Tibial nerve (tissue), 4 donors: ENCODE results near the gene PACSIN1. TPM values are rescaled to one million over a fixed set of nuclear protein-coding genes. Genes with fewer than 3 reads are reported as not detected.

Experiments used
- DNase-seq, 2 donors: peaks; one replicate each; pipeline ENCODE4 v3.0.0-alpha.2; 2019; ENCODE audit warnings: low spot score in 2 of 2
- H3K27ac ChIP-seq, 4 donors: fragments of 200-600 bp; sonication (generic) in 3 of 4; one replicate each; pipeline ENCODE4 v1.5.1; 2017 to 2019; ENCODE audit warnings: mild to moderate bottlenecking in 1 of 4
- H3K27me3 ChIP-seq, 2 donors: fragments of 200-600 bp; sonication (generic) in 1 of 2; one replicate each; pipeline versions ENCODE4 v1.5.1 to v1.6.0; 2017 to 2019
- H3K36me3 ChIP-seq, 3 donors: fragments of 200-600 bp; sonication (generic); one replicate each; pipeline ENCODE4 v1.5.1; 2018 to 2019
- H3K4me1 ChIP-seq, 4 donors: fragments of 200-600 bp; sonication (generic) in 3 of 4; one replicate each; pipeline ENCODE4 v1.5.1; 2017 to 2019
- H3K4me3 ChIP-seq, 4 donors: fragments of 200-600 bp; sonication (generic) in 3 of 4; one replicate each; pipeline ENCODE4 v1.5.1; 2017 to 2019; ENCODE audit warnings: mild to moderate bottlenecking in 1 of 4, moderate library complexity in 1 of 4
- H3K9me3 ChIP-seq, 4 donors: fragments of 200-600 bp; sonication (generic) in 3 of 4; one replicate each; pipeline ENCODE4 v1.5.1; 2017 to 2019
- EP300 ChIP-seq, 2 donors: sonication (generic); formaldehyde crosslinking; IDR thresholded peaks; one replicate each; pipeline ENCODE4 v1.6.1; 2017; ENCODE audit warnings: antibody characterized with exemption in 2 of 2, mild to moderate bottlenecking in 1 of 2
- POLR2A ChIP-seq, 2 donors: fragments of 450-650 bp; IDR thresholded peaks; one replicate each; pipeline ENCODE4 v1.6.1; 2017; ENCODE audit warnings: antibody characterized with exemption in 2 of 2, mild to moderate bottlenecking in 2 of 2, moderate library complexity in 2 of 2
- WGBS, 2 donors: methylation state at CpG; one replicate each; pipeline ENCODE4 v1.1.5; 2018; 5-methylcytosine and 5-hydroxymethylcytosine counted together
- total RNA-seq, 4 donors: library from RNA; depleted of rRNA; stranded (reverse); fragments of >200 nt; gene quantifications; one replicate each; pipeline ENCODE4 v1.1.0, GENCODE V29; 2016
- TF ChIP-seq, protein P1 (sequence below), 5 experiments: fragments of 200-600 bp in 3 of 5; fragments of 450-650 bp in 2 of 5; sonication (generic) in 3 of 5; IDR thresholded peaks; one replicate each; pipeline ENCODE4 v1.5.1; 2016 to 2019; ENCODE audit warnings: antibody characterized with exemption in 5 of 5, mild to moderate bottlenecking in 3 of 5, moderate library complexity in 2 of 5

The PACSIN1 gene
- total RNA-seq, 4 donors from 2014 or later, result 0.30 to 2.6 (median 0.42) TPM; not detected in 1

DNA sequence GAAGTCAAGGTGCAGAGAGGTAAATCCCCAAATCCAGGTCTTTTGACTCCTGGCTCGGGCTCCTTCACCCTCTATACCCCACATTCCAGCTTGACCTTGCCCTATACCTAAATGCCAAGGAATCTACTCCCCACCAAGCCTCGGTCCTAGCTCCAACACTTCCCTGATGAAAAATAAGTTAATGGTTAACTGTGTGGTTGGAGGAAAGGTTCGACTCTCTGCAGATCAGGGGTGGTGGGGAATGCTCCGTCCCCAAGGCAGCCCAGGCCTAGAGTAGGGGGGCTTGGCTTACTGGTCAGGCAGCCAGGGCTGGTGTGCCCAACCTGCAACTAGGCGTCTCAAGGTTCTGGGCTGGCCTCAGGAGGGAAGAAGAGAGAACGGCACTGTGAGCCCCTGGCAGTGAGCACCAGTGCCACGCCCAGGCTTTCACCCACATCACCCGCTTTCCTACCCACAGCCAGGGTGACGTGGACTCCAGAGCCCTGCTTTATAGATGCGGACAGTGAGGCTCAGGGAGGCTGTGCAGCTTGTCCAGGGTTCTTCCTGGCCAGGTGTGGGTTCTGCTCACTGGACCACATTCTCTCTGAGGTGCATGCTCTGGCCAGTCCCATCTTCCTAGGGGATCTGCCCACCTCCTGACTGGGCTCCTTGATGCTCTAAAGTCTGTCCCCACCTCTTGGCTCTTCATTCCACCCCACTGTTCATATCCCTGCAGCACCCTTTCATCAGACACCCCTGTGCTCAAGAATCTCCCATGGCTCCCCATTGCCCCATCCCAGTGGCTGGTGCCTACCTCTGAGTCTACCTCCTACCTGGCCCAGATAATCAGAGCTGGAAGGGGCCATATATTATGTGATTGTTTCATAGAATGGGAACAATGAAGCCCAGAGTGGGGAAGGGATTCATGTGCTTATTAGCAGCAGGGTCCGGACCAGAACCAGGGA is 82.1 kb downstream of the PACSIN1 start:
- Histone ChIP-seq H3K36me3 (no peaks in the 10 kb centered on the region), H3K27me3 (no peaks in the 10 kb centered on the region), H3K27ac (no peak overlapping the region), H3K4me3 (no peak overlapping the region), H3K9me3 (no peaks in the 10 kb centered on the region), H3K4me1 (peaks cover 0 to 7% (median 0%) of the 10 kb centered on the region in 4 donors)
- WGBS, 2 donors, result 82 to 83% methylated on average over 11 of the region's 11 CpGs
- TF ChIP-seq EP300 (IDR thresholded peaks at IDR 0.05), result no peak
- TF ChIP-seq POLR2A (IDR thresholded peaks at IDR 0.05), result no peak
- TF ChIP-seq, protein P1, sequence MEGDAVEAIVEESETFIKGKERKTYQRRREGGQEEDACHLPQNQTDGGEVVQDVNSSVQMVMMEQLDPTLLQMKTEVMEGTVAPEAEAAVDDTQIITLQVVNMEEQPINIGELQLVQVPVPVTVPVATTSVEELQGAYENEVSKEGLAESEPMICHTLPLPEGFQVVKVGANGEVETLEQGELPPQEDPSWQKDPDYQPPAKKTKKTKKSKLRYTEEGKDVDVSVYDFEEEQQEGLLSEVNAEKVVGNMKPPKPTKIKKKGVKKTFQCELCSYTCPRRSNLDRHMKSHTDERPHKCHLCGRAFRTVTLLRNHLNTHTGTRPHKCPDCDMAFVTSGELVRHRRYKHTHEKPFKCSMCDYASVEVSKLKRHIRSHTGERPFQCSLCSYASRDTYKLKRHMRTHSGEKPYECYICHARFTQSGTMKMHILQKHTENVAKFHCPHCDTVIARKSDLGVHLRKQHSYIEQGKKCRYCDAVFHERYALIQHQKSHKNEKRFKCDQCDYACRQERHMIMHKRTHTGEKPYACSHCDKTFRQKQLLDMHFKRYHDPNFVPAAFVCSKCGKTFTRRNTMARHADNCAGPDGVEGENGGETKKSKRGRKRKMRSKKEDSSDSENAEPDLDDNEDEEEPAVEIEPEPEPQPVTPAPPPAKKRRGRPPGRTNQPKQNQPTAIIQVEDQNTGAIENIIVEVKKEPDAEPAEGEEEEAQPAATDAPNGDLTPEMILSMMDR (IDR thresholded peaks at IDR 0.05), result no peak
- DNase-seq, result no peak

DNA sequence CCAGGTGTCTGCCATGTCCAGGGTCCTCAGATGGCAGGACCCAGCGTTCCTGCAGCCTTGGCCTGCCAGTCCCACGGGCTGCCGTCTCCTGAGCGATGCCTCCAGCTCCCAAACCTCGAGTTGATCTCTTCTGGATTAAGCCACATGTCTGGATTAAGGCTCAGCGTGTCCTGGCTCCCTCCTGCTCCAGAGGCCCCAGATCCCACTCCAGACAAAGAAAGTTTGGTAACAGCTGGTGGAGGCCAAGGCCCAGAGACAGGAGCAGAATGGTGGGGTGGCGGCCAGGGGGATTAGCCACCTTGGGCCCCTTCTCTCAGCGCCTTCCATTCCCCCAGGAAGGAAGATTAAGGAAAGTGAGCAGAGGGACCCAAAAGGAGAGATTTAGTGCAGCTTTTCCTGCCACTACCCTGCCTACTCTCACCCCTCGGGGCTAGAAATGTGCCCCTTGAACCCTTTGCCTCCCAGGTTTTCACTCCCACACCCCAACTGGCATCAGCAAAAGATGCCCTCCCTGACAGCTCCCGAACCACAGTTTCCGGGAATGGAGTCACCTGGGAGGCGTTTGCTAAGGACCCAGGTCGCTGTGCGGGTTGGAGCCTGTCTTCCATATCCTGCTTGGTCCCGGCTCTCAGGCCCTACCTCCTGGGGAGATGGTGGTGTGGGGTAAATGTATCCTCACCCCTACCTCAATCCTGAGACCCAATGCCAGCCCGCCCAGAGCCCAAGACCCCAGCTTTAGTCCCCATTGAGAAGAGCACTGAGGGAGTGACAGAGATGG is 83.3 kb downstream of the PACSIN1 start:
- WGBS, 2 donors, result 88 to 90% methylated on average over 16 of the region's 16 CpGs
- H3K36me3 ChIP-seq, result no peaks in the 10 kb centered on the region
- no peak overlapping the region for H3K27ac ChIP-seq
- no peak overlapping the region for H3K4me3 ChIP-seq
- TF ChIP-seq POLR2A (IDR thresholded peaks at IDR 0.05), result no peak
- TF ChIP-seq EP300 (IDR thresholded peaks at IDR 0.05), result no peak
- TF ChIP-seq, protein P1 (IDR thresholded peaks at IDR 0.05), result no peak
- H3K27me3 ChIP-seq, result no peaks in the 10 kb centered on the region
- no peaks in the 10 kb centered on the region for H3K9me3 ChIP-seq
- no peak for DNase-seq
- peaks cover 0 to 7% (median 0%) of the 10 kb centered on the region in 4 donors for H3K4me1 ChIP-seq

DNA sequence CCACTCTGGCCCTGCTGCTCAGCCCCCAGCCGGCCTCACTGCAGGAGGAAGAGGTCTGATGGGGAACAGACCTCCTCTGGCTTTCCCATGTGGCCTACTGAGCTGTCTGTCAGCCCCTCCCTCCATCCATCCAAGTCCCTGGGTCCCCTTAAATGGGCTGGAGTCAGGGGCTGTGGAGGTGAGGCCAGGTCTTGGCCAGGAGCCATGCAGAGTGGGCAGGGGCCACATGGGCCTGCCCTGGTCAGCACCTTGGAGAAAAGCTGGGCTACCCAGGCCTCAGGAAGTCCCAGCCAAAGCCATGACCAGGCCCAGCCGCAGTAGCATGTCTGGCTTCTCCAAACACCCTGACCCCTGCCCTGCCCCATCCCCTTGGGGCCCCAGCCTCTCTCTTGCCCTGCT is 83.9 kb downstream of the PACSIN1 start:
- no peaks in the 10 kb centered on the region for H3K36me3 ChIP-seq
- TF ChIP-seq POLR2A (IDR thresholded peaks at IDR 0.05), result no peak
- TF ChIP-seq EP300 (IDR thresholded peaks at IDR 0.05), result no peak
- TF ChIP-seq, protein P1 (IDR thresholded peaks at IDR 0.05), result no peak
- no peak overlapping the region for H3K27ac ChIP-seq
- WGBS, 2 donors, result 56% methylated on average over 2 of the region's 2 CpGs
- H3K27me3 ChIP-seq, result no peaks in the 10 kb centered on the region
- DNase-seq, result no peak
- H3K4me3 ChIP-seq, result no peak overlapping the region
- H3K4me1 ChIP-seq, result peaks cover 0 to 7% (median 0%) of the 10 kb centered on the region in 4 donors
- no peaks in the 10 kb centered on the region for H3K9me3 ChIP-seq

DNA sequence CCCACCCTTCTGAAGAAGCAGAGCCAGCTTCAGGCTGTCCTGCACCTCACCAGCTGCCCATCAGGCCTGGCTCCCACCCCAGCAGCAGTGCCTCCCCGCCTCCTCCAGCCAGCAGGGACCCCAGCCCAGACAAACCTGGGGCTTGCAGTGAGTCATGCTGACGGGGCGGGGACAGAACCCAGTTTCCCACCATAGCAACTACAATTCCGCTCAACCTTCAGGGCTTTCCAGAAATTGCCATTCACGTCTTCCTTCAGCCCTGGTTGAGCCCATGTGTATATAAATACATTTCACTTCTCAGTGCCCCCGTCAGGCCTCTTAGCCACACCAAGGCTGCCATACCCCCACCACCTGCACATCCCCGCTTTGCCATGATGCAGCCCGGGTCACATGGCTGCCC is 85.8 kb downstream of the PACSIN1 start:
- Histone ChIP-seq H3K4me1 (peaks cover 0 to 5% (median 0%) of the 10 kb centered on the region in 4 donors), H3K27me3 (no peaks in the 10 kb centered on the region), H3K9me3 (no peaks in the 10 kb centered on the region), H3K27ac (no peak overlapping the region), H3K4me3 (no peak overlapping the region), H3K36me3 (no peaks in the 10 kb centered on the region)
- no peak for DNase-seq
- WGBS, 2 donors, result 90 to 95% methylated on average over 8 of the region's 8 CpGs
- TF ChIP-seq EP300 (IDR thresholded peaks at IDR 0.05) (no peak), POLR2A (IDR thresholded peaks at IDR 0.05) (no peak)
- TF ChIP-seq, protein P1 (IDR thresholded peaks at IDR 0.05), result no peak
